C4-2B (cell line): Measurements from ENCODE around the gene PAK4.

Experiments
- ZFX ChIP-seq: fragments of 450-650 bp; IDR thresholded peaks from 2 replicates; pipeline ENCODE4 v1.6.1; 2017
- TF ChIP-seq, protein P1 (sequence below): fragments of 450-650 bp; conservative IDR thresholded peaks from 2 replicates; pipeline ENCODE4 v1.5.1; 2017; ENCODE audit warnings: mild to moderate bottlenecking

DNA sequence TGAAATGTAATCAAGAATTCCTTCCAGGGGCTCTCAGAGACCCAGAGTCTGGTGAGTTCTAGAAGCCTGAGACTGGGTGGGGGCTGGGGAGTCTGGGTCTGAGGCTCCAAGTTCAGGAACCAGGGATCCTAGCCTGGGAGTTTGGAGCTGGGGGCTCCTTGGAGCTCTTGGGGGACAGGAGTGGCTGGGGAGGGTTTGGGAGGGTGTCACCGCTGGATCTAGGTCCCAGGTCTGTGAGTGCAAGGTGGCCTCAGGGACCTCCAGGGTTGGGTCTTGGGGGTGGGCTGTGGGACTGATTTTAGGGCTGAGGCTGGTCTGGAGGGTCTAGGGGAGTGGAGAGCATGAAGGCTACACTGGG lies 77.4 kb downstream of the PAK4 start:
- TF ChIP-seq, protein P1, sequence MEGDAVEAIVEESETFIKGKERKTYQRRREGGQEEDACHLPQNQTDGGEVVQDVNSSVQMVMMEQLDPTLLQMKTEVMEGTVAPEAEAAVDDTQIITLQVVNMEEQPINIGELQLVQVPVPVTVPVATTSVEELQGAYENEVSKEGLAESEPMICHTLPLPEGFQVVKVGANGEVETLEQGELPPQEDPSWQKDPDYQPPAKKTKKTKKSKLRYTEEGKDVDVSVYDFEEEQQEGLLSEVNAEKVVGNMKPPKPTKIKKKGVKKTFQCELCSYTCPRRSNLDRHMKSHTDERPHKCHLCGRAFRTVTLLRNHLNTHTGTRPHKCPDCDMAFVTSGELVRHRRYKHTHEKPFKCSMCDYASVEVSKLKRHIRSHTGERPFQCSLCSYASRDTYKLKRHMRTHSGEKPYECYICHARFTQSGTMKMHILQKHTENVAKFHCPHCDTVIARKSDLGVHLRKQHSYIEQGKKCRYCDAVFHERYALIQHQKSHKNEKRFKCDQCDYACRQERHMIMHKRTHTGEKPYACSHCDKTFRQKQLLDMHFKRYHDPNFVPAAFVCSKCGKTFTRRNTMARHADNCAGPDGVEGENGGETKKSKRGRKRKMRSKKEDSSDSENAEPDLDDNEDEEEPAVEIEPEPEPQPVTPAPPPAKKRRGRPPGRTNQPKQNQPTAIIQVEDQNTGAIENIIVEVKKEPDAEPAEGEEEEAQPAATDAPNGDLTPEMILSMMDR: no peak
- no peak for TF ChIP-seq ZFX
